Neural crest cell (in vitro differentiated cells): ENCODE data around the gene KLHL13. TPM values are rescaled to one million over a fixed set of nuclear protein-coding genes. Genes with fewer than 3 reads are reported as not detected.

ENCODE experiments used
- DNase-seq: peaks from one replicate; pipeline ENCODE4 v3.0.0; 2021; ENCODE audit warnings: low read depth, mixed read lengths, low spot score
- H3K27ac Mint-ChIP-seq: one replicate; pipeline ENCODE4 v1.8.0; 2021; ENCODE audit warnings: mild to moderate bottlenecking, mixed read lengths; ENCODE audit not compliant: unreplicated experiment
- H3K27me3 Mint-ChIP-seq: 2 replicates; pipeline ENCODE4 v1.8.0; 2021; ENCODE audit warnings: low read depth, mild to moderate bottlenecking, mixed read lengths
- H3K36me3 Mint-ChIP-seq: 2 replicates; pipeline ENCODE4 v1.8.0; 2021; ENCODE audit warnings: low read depth, mild to moderate bottlenecking, mixed read lengths
- H3K4me1 Mint-ChIP-seq: 2 replicates; pipeline ENCODE4 v1.8.0; 2021; ENCODE audit warnings: mixed read lengths
- H3K4me3 Mint-ChIP-seq: one replicate; pipeline ENCODE4 v1.8.0; 2021; ENCODE audit warnings: mild to moderate bottlenecking, mixed read lengths
- H3K9me3 Mint-ChIP-seq: 2 replicates; pipeline ENCODE4 v1.8.0; 2021; ENCODE audit warnings: mixed read lengths
- CTCF ChIP-seq: fragments of 200-600 bp; sonication (generic); conservative IDR thresholded peaks from 2 replicates; pipeline ENCODE4 v1.5.0; 2021; ENCODE audit warnings: antibody characterized with exemption, mild to moderate bottlenecking
- long read RNA-seq: library from polyadenylated mRNA; unstranded; transcript quantifications from one replicate; pipeline ENCODE4 v2.0.0, GENCODE V29; 2020
- total RNA-seq: library from RNA; stranded (reverse); gene quantifications from 2 replicates; pipeline ENCODE4 v1.2.1, GENCODE V29; 2021

The KLHL13 gene
- 13.2 and 16.2 TPM in 2 replicates for total RNA-seq
- long read RNA-seq, transcript KLHL13-204 (7 exons, 3,256 nt) = major isoform, 40 of 57 reads
- long read RNA-seq, partial matches to known transcripts = 6 of 57 reads
- long read RNA-seq, other reads (novel, unspliced or antisense) = 7 of 57 reads

DNA sequence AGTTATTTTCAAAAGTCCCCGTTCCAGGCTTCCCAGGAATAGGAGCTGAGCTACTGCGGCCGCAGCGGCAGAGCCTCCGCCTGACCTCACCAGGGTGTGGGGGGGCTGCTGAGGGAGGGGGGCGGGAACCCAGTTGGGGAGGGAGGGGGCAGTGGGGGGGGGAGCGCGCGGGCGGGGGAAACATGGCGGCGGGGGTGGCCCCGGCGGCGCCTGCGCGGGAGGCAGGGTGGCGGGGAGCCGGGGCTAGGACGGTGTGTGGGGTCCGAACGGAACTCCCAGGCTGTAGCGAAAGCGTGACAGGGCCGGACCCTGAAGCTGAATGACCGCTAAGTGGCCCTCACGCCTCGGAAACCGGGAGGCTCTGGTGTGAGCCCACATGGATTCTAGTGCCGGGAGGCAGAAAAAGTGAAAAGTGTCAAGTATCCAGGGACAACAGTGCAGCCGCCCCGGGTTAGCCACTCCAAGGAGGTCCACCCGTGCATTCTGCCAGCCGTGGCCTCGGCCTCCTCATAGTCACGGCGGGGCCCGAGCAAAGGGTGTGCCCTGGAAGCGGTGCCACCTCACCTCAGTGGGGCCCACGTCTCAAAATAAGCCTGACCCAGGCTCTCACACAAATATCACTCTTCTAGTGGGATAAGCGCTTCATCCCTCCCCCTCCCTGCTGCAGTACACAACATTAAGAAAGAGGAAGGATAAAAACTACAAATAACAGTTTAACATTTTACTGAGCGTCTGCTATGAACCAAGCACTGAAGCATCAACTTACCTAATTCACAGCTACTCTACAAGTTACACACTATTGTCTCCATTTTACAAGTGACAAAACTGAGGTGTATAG lies at the start of gene KLHL13:
TSS of gene KLHL13 (minus strand) at position 98 of the 838 bp plus-strand sequence. CDS start 88,337 bp downstream, outside the sequence.
- Mint-ChIP-seq H3K27ac (peak within 1 kb of the TSS; percentile 94), H3K4me3 (peak within 1 kb of the TSS; percentile 92), H3K9me3 (peaks cover 3% of the 10 kb centered on the region), H3K27me3 (no peaks in the 10 kb centered on the region), H3K4me1 (peaks cover 15% of the 10 kb centered on the region), H3K36me3 (no peaks in the 10 kb centered on the region)
- no peak for TF ChIP-seq CTCF
- DNase-seq = peak; percentile 17

GRCh38 chrX:118164138-118164537 lies 47.5 kb upstream of the KLHL13 start:
- H3K36me3 Mint-ChIP-seq = no peaks in the 10 kb centered on the region
- DNase-seq = no peak
- TF ChIP-seq CTCF = no peak
- no peaks in the 10 kb centered on the region for H3K27me3 Mint-ChIP-seq
- peaks cover 3% of the 10 kb centered on the region for H3K9me3 Mint-ChIP-seq
- no peak overlapping the region for H3K4me3 Mint-ChIP-seq
- no peaks in the 10 kb centered on the region for H3K4me1 Mint-ChIP-seq
- no peak overlapping the region for H3K27ac Mint-ChIP-seq

DNA sequence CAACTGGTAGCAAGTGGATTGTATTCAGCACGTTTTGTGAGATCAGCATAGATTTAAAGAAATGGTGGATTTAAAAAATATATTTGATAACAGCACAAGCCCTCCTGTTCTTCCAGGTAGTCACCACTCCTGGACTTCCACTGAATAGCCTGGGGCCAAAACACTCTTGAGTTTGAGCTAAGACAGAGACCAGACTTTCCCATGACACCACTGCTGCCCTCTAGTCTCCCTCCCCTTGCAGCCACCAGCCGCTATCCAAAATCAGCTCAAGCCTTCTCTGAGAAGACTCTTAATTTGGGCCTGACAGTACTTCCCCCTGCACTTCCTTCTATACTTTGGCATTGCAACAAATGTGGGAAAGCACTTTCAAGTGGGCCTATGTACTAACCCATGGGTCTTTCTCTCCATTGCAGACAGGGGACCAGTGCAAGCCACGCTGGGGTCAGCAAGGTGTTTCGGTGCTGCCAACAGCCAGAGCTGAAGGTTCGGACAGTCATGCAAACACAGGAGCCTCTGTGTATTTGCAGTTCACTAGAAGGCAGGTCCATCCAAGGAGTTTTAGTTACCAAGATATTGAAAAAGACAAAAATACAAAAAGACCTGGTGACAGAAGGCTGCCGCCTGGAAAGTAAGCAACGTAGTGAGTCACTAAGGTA lies 40.5 kb upstream of the KLHL13 start:
- Mint-ChIP-seq H3K36me3 (no peaks in the 10 kb centered on the region), H3K4me1 (no peaks in the 10 kb centered on the region), H3K27me3 (no peaks in the 10 kb centered on the region), H3K9me3 (no peaks in the 10 kb centered on the region), H3K27ac (no peak overlapping the region), H3K4me3 (no peak overlapping the region)
- no peak for TF ChIP-seq CTCF
- DNase-seq = no peak

DNA sequence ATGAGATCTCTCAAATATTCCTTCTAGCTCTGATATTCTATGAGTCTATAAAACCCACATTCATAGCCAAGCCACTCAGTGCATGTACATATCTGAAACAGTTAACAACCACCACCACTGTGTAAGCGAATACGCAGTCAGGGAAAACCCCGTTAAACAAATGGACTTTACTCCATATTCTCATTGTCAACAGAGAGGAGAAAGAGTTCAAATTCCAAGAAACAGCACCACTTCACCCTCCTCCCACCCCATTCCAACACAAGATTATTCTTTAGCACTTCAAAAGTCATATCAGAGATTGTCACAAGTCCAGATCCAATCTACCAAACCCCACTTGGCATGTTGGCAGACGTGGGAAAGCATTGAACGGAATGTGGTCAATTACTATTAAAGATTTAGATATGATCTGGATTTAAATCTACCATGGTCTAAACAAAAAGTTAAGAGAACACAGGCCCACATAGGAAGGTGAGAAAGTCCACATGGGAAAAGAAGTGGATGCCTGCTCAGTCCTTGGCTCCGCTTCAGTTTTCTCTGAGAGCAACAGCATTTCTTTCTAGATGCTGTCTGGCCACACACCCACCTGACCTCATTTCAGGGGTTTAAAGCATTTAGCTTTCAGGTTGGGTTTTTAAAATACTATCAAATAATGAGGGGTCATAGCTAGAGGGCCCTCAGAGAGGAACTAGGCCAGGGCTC lies 39.8 kb upstream of the KLHL13 start:
- Mint-ChIP-seq H3K27me3 (no peaks in the 10 kb centered on the region), H3K4me1 (no peaks in the 10 kb centered on the region), H3K4me3 (no peak overlapping the region), H3K36me3 (no peaks in the 10 kb centered on the region), H3K9me3 (no peaks in the 10 kb centered on the region), H3K27ac (no peak overlapping the region)
- no peak for TF ChIP-seq CTCF
- no peak for DNase-seq

GRCh38 chrX:118153270-118153669 lies 36.7 kb upstream of the KLHL13 start:
- Mint-ChIP-seq H3K4me3 (no peak overlapping the region), H3K9me3 (peaks cover 4% of the 10 kb centered on the region), H3K4me1 (no peaks in the 10 kb centered on the region), H3K27me3 (no peaks in the 10 kb centered on the region), H3K27ac (no peak overlapping the region), H3K36me3 (no peaks in the 10 kb centered on the region)
- no peak for DNase-seq
- no peak for TF ChIP-seq CTCF
